ENCODE measurements around the gene HAP1.
A peak's percentile ranks its signal among the peaks of the same experiment; 100 is the strongest.

HAP1 gene

DNA sequence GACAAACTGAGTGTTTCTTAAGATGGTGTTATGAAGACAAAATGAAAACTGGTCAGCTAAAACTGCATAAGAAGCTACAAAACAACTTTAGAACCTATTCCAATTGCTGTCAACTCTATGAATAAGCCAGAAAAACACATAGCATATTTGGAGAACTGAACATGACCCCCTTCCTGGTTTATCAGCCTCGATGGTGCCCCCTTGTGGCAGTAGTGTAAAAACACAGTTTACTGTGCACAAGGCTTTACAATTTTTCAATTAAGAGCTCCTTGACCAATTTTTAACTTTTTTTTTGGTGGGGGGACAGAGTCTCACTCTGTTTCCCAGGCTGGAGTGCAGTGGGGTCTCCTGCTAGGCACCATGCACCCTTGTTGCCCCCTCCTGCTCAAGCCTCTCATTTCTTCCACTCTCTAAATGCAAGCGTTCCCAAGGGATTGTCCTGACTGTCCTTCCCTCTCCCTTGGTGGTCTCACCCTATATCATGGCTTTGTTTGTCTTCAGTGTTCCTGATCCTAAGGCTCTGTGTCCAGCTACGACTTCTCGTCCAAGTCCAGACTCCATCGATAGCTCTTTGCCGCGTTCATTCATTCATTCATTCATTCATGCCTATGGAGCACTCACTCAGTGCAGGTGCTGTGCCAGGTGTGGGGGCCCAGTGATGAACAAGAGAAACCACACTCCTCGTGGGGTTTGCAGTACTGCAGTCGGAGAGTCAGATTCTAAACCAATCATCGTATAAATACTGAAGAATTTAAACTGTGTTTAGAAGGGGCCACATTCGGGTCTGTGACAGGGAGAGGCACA is 38.3 kb downstream of the HAP1 start:
- no peak for FAIRE-seq
- TF ChIP-seq, protein P1, sequence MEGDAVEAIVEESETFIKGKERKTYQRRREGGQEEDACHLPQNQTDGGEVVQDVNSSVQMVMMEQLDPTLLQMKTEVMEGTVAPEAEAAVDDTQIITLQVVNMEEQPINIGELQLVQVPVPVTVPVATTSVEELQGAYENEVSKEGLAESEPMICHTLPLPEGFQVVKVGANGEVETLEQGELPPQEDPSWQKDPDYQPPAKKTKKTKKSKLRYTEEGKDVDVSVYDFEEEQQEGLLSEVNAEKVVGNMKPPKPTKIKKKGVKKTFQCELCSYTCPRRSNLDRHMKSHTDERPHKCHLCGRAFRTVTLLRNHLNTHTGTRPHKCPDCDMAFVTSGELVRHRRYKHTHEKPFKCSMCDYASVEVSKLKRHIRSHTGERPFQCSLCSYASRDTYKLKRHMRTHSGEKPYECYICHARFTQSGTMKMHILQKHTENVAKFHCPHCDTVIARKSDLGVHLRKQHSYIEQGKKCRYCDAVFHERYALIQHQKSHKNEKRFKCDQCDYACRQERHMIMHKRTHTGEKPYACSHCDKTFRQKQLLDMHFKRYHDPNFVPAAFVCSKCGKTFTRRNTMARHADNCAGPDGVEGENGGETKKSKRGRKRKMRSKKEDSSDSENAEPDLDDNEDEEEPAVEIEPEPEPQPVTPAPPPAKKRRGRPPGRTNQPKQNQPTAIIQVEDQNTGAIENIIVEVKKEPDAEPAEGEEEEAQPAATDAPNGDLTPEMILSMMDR (IDR thresholded peaks at IDR 0.05; ENCODE audit: insufficient read depth, missing control alignments): peak; percentile 88
- DNase-seq (ENCODE audit: insufficient read length, low spot score): peak; percentile 53

- FAIRE-seq: no peak
These were observed 39.2 kb downstream of the HAP1 start for GRCh38 chr17:41695134-41695661.

GRCh38 chr17:41692722-41693521 is 41.5 kb downstream of the HAP1 start:
- TF ChIP-seq, protein P1 (IDR thresholded peaks at IDR 0.05; ENCODE audit: insufficient read depth, missing control alignments): no peak
- no peak for DNase-seq (ENCODE audit: insufficient read length, low spot score)
- FAIRE-seq: no peak

More at GRCh38 chr17:41695134-41695661, 39.2 kb downstream of the HAP1 start:
- TF ChIP-seq, protein P1 (IDR thresholded peaks at IDR 0.05; ENCODE audit: insufficient read depth, missing control alignments): no peak
- DNase-seq (ENCODE audit: insufficient read length, low spot score): no peak

- DNase-seq (ENCODE audit: insufficient read length, low spot score) (no peak), FAIRE-seq (no peak)
- TF ChIP-seq, protein P1 (IDR thresholded peaks at IDR 0.05; ENCODE audit: insufficient read depth, missing control alignments): no peak
These were observed 43.2 kb downstream of the HAP1 start for GRCh38 chr17:41691031-41691777.

DNA sequence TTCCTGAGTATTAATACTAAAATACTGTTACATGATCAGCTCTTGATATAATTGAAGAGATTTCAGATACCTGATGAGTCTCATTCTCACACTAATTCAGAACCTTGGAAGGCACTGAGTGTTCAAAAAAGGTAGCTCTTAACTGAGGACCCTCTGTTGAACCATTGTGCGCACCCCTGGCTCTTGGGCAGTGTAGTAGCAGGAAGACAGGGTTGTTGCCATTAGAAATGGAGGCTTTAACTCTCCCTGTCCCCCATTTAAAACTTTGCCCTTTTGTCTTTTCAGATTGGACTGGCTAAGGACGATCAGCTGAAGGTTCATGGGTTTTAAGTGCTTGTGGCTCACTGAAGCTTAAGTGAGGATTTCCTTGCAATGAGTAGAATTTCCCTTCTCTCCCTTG is 43.9 kb downstream of the HAP1 start:
- no peak for FAIRE-seq
- DNase-seq (ENCODE audit: insufficient read length, low spot score): no peak
- TF ChIP-seq, protein P1 (IDR thresholded peaks at IDR 0.05; ENCODE audit: insufficient read depth, missing control alignments): no peak

GRCh38 chr17:41689497-41690299 is 44.7 kb downstream of the HAP1 start:
- TF ChIP-seq, protein P1 (IDR thresholded peaks at IDR 0.05; ENCODE audit: insufficient read depth, missing control alignments): peak; percentile 73
- FAIRE-seq (no peak), DNase-seq (ENCODE audit: insufficient read length, low spot score) (no peak)

Measured in D721Med (cell line).